ENCODE results near the gene CHPT1.

The CHPT1 gene

DNA sequence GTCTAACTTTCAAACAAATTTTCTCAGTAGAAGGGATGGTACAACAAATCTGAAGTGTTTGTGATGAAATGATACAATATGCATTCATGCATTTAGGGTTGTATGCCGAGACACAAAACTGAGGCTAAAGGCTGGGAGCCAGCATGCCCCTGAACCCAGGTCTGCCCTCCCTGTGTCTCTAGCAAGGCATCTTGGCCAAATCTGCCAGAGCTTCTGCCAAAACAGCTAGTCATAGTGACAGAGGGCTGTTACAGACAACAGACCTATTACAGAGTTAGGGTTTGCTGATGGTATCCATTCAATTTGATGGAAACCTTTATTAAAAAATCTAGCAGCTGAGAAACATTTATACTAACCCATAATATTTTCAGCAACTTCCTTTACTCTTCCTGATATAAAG is 11.3 kb upstream of the CHPT1 start:
- DNase-seq, result no peak

DNA sequence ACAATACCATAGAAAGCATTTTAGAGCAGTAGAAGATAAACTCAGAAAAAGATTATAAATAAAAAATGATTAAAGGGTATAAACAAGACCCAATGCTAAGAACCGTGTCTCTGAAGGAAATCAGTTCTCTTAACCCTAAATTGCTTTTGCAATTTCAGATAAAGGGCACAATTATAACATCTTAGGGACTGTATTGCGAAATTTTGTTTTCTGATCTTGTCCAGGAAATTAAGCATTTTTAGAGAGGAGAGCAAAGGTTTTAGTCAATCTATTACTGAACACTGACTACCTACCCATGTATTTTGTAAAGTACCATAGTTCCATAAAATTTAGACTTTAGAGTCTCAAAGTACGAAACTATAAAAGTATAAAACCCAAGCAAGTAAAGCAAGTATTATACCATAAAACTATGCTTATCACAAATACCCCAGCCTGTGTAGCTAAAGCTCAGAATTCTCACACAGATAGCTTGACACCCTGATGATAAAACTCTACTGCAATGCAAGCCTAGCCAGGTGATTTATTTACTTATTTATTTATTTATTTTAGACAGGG is 6.8 kb upstream of the CHPT1 start:
- no peak for DNase-seq

GRCh38 chr12:101691503-101692096 is 5.8 kb upstream of the CHPT1 start:
- DNase-seq, result no peak

DNA sequence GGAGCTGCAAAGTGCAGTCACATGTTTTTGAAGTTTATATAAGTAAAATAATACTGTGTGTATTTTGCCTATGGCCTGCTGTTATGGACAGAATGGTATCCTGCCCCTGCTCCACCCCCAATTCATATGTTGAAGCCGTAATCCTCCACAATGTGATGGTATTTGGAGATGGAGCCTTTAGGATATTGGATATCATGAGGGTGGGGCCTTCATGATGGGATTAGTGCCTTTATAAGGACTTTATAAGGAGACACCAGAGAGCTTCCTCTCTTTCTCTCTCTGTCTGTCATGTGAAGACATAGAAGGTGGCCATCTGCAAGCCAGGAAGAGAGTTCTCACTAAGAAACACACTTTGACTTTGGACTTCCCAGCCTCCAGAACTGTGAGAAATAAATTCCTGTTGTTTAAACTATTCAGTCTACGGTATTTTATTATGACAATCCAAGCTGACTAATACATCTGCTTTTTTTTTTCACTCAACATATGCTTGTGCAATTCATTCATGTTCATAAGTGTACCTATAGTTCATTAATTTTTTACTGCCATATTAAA is 3.1 kb upstream of the CHPT1 start:
- DNase-seq, result no peak

DNA sequence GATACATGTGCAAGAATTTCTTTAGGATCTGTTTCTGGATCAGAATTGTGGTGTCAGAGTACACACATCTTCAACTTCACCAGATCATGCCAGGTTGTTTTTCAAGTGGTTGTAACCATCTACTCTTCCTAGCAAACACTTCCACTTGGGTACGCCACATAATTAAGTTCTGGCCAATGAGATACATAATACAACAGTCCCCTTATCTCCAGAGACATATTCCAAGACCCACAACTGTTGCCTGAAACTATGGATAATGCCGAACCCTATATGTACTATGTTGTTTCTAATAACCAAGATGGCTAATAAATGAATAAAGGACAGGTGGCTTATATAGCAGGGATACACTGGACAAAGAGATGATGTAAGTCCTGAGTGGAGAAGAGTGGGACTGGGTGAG is 2.5 kb upstream of the CHPT1 start:
- no peak for DNase-seq

DNA sequence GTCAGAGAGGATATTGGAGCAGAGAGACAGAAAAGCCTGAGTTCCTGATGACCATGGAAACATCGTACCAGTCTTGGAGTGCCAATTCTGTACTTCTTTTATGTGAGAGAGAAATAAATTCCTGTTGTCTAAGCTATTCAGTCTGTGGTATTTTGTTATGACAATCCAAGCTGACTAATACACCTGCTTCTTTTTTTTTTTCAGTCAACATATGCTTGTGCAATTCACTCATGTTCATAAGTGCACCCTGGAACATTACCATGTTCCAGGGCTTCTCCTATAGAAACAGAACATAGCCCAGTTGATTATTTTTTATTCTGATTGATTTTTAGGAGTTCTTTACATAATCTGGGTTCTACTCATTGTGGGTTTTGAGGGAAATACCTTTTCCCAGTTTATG is 1.7 kb upstream of the CHPT1 start:
- DNase-seq, result no peak

GRCh38 chr12:101696251-101697196 is 916 bp upstream of the CHPT1 start:
- no peak for DNase-seq

- DNase-seq, result no peak
These were observed 725 bp downstream of the CHPT1 start for GRCh38 chr12:101697930-101698799.

DNA sequence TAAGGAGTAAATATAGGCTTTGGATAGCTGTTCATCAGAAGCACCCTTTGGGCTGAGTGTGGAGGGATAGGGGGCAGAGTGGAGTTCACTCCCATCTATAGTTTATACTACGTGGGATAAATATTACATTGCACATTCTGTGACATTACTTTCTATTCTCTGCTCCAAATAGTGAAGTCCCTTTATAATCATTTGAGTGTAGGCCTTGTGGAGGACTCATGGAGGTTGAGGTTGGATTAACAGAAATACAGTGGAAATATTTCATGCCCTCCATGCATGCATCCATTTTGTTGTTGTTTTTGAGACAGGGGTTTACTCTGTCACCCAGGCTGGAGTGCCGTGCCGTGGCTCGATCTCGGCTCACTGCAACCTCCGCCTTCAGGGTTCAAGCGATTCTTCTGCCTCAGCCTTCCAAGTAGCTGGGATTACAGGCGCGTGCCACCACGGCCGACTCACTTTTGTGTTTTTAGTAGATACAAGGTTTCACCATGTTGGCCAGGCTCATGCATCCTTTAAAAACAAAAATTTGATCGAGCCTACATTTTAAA is 1.4 kb downstream of the CHPT1 start:
- DNase-seq, result no peak

DNA sequence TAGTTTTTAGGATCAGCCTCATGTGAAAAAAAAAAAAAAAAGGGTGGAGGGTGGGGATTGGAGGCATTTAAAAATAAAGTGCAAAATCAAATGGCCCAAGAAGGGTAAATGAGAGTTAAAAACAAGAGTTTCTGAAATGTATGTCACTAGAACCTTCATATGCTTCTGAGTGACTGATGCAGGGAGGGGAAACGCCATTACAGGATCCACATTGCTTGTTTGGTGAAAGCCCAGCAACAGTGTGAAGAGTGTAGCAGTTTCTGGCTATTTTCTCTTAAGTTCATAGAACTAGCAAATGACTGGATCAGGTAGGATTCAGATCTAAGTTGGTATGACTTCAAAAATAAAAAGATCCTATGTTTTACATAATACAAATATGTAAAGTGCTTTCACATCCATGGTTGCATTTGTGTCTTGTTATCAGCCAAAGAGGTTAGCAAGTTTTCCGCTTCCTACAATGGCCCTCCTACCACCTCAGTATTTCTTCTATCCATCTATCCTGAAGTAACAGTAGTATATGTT is 2.9 kb downstream of the CHPT1 start:
- DNase-seq, result no peak

DNA sequence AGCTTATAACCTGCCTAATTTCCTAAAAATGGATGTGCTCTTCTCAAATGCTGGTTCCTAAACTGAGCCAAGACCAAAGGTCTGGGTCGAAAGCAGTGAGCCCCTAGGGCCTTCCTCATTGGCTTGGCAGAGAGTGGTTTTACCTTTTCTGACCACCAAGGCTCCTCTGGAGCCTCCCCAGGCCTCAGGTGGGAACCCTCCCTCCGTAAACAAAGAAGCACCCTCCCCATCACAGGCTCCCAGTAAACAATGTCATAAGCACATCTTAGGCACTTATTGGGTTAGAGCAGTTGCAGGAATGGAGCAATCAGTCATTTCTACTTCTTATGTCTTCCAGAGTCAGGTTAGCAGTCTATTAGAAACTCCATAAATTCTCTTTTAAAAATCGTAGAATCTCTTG is 6.0 kb downstream of the CHPT1 start:
- no peak for DNase-seq

GRCh38 chr12:101706403-101706802 is 9.0 kb downstream of the CHPT1 start:
- no peak for DNase-seq

DNA sequence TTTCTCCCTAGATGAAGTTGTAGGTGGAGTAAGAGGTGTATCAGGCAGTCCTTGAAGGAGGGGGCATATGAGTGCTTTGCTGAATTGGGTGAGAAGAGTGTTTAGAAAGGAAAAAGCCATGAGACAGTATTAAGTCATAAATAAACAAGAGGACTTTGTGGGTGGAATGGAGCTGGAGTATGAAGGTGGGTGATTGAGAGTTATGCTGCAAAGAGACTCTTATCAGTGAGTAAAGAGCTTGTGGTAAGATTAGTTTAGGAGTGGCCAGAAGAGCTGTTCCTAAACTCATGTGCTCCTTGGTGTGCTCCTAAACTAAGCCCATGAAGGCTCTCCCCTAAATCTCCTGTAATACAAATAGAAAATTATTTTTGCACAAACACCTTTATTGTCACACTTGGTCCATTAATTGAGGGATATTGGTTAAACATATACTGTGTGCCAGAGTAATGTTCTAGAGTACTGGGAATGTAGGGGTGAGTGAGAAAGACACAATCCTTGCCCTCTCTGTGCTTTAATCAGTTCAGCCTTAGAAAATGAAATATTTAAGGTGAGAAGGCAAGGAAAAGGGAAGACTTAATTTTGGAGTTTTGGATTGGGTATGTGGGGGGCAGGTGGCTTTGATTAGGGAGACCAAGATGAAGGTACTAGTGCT is 9.8 kb downstream of the CHPT1 start:
- no peak for DNase-seq

GRCh38 chr12:101710288-101710687 is 12.8 kb downstream of the CHPT1 start:
- no peak for DNase-seq

DNA sequence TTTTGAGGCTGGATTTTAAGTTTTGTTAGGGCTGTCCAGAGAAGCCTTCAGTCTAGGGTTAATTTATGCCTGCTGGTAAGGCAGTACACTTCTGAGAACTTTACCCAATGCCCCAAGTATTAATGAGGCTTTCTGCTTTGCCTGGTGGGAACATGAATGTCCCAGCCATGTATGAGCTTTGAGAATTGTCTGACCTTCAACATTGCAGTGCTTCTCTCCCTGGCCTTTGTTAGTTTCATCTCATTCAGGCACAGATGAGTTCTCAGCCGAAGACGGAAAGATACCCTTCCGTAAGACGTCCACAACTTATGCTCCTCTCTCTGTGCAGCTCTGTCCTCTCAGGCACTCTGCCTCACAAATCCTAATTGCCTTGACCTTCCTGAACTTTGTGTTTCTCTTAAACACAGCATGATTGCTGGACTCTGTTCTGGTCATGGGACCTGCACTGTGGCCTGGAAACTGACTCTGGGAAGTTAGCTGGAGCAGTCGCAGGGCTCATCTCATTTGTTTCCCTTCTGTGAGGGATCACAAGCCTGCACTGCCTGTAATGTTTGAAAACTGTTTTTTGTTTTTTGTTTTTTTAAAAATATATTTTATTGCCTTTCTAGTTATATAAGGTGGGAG is 15.7 kb downstream of the CHPT1 start:
- DNase-seq, result no peak

GRCh38 chr12:101713930-101714329 is 16.5 kb downstream of the CHPT1 start:
- DNase-seq, result no peak

DNA sequence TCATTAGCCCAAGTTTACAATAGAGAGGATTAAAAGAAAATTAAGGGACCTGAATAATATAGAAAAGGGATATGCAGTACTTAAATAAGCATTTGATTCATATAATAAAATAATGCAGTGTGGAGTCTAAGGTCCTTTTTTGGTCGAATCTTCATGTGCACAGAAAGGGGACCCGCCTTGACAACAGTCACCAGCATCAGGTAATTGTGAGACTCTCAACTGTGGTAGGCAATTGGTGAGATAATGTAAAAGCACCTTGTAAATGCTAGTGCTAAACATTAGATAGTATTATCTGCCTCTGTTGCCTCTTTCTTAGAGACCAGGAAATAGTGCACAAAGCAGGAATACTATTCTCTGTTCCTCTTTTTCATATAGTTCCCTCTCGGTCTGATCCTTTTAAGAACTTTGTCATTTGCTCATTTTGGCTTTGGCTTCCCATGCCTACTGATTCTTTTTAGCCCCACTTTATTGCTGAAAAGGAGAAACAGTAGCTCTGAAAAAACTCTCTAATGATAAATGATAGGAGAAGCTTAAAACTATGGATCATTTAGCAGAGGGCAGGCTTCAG is 17.5 kb downstream of the CHPT1 start:
- no peak for DNase-seq

GRCh38 chr12:101719566-101719965 is 22.1 kb downstream of the CHPT1 start:
- DNase-seq, result no peak

DNA sequence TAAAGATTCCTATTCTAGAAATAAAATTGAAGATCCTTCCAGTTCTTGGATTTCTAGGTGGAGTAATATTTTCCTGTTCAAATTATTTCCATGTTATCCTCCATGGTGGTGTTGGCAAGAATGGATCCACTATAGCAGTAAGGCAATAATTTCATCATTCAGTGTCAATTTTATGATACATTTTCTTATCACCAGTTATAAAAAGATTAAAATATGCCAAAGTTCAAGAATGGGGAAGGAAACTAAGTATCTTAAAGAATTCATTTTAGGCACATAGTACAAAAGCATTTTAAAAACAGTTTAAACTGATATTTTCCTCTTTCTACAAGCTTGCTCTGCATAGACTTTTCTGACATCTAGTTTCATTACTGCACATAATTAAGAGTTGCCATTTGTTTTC is 22.7 kb downstream of the CHPT1 start:
- no peak for DNase-seq

DNA sequence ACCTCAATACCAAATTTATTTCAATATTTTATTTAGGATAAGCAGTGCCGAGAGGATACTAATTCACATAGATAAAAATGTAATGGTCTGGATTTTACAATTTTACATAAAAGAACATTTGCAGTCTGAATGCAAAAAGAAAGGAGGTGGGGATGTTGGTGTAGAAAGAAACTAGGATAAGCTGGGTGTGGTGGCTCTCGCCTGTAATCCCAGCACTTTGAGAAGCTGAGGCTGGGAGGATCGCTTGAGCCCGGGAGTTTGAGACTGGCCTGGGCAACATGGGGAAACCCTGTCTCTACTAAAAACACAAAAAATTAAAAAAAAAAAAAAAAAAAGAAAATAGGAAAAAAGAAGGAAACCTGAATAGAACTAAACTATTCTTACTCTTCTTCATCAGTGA is 25.0 kb downstream of the CHPT1 start:
- DNase-seq, result no peak

GRCh38 chr12:101727098-101727497 is 29.7 kb downstream of the CHPT1 start:
- DNase-seq, result no peak

Data from activated T-cell treated with anti-CD3 and anti-CD28 coated beads for 4 hours (primary cell).